Posterior vena cava (tissue), 2 donors: ENCODE data around the gene PHF2. TPM values are rescaled to one million over a fixed set of nuclear protein-coding genes. Genes with fewer than 3 reads are reported as not detected.

Source experiments
- DNase-seq: peaks from one replicate; pipeline ENCODE4 v3.0.0-alpha.2; 2020; ENCODE audit warnings: low spot score
- intact Hi-C, 2 donors: fragments of 100-400 bp; cut with DNase I; formaldehyde crosslinking; loops; one replicate each; pipeline versions ENCODE4 v1.14.1 to v1.14.2; 2022 to 2023
- long read RNA-seq, 2 donors: library from polyadenylated mRNA; unstranded; transcript quantifications; one replicate each; pipeline ENCODE4 v2.0.0, GENCODE V29; 2020 to 2021
- total RNA-seq, 2 donors: library from RNA; stranded (reverse); fragmentation: NEBNext Ultra II Directional; extraction: Animal tissue kit (Norgen Biotek cat#: 25700); gene quantifications; one replicate each; pipeline ENCODE4 v1.2.1, GENCODE V29; 2021
- donor health status: DM: yes; HTN: yes; CAD: no.
- donor health status: DM: yes; HTN: yes; CAD: no.

PHF2 gene
- 10 to 100 TPM; 26.1 to 27.9 TPM for total RNA-seq
- long read RNA-seq, donor 1, partial matches to known transcripts = 6 of 7 reads
- long read RNA-seq, donor 1, other reads (novel, unspliced or antisense) = 1 of 7 reads
- long read RNA-seq, donor 2, partial matches to known transcripts = 17 of 20 reads
- long read RNA-seq, donor 2, other reads (novel, unspliced or antisense) = 3 of 20 reads

- DNase-seq = peak; percentile 78
- intact Hi-C loops = loop anchor here in 1 of 2 donors (10.0 kb wide), 1 partner anchor 388 kb away; no protein-coding TSS in a partner anchor
These were observed at the start of gene PHF2 for GRCh38 chr9:93576258-93577077. Gene PHF2, plus strand, starts transcription at chr9:93576584. Its CDS starts 190 bp downstream, at chr9:93576774.

GRCh38 chr9:93531374-93531773 lies 45.0 kb upstream of the PHF2 start:
- intact Hi-C loops = no loop called here
- DNase-seq = no peak

GRCh38 chr9:93532141-93532540 lies 44.2 kb upstream of the PHF2 start:
- no peak for DNase-seq
- intact Hi-C loops = no loop called here

GRCh38 chr9:93533863-93534262 lies 42.5 kb upstream of the PHF2 start:
- DNase-seq = no peak
- intact Hi-C loops = no loop called here

- intact Hi-C loops = no loop called here
- DNase-seq = no peak
These were observed 40.2 kb upstream of the PHF2 start for GRCh38 chr9:93536167-93536566.

- no peak for DNase-seq
- intact Hi-C loops = no loop called here
These were observed 39.5 kb upstream of the PHF2 start for GRCh38 chr9:93536874-93537273.

GRCh38 chr9:93540305-93540704 lies 36.1 kb upstream of the PHF2 start:
- no peak for DNase-seq
- intact Hi-C loops = no loop called here

GRCh38 chr9:93541005-93541404 lies 35.4 kb upstream of the PHF2 start:
- no peak for DNase-seq
- intact Hi-C loops = no loop called here

GRCh38 chr9:93541581-93542349 lies 34.6 kb upstream of the PHF2 start:
- intact Hi-C loops = no loop called here
- no peak for DNase-seq

- DNase-seq = no peak
- intact Hi-C loops = no loop called here
These were observed 33.3 kb upstream of the PHF2 start for GRCh38 chr9:93543117-93543516.

- intact Hi-C loops = loop anchor here in 1 of 2 donors (5.0 kb wide), 1 partner anchor 99 kb away; no protein-coding TSS in a partner anchor
- DNase-seq = no peak
These were observed 30.0 kb upstream of the PHF2 start for GRCh38 chr9:93546356-93546755.

GRCh38 chr9:93549611-93550010 lies 26.8 kb upstream of the PHF2 start:
- DNase-seq = no peak
- intact Hi-C loops = loop anchor here in 1 of 2 donors (5.0 kb wide), 1 partner anchor 102 kb away; no protein-coding TSS in a partner anchor

- intact Hi-C loops = no loop called here
- no peak for DNase-seq
These were observed 23.5 kb upstream of the PHF2 start for GRCh38 chr9:93552923-93553322.

- DNase-seq = no peak
- intact Hi-C loops = no loop called here
These were observed 21.0 kb upstream of the PHF2 start for GRCh38 chr9:93555370-93555769.

- intact Hi-C loops = no loop called here
- DNase-seq = no peak
These were observed 18.8 kb upstream of the PHF2 start for GRCh38 chr9:93557366-93558137.

GRCh38 chr9:93558503-93558902 lies 17.9 kb upstream of the PHF2 start:
- DNase-seq = no peak
- intact Hi-C loops = no loop called here

GRCh38 chr9:93560991-93561390 lies 15.4 kb upstream of the PHF2 start:
- intact Hi-C loops = no loop called here
- no peak for DNase-seq

- intact Hi-C loops = no loop called here
- no peak for DNase-seq
These were observed 14.2 kb upstream of the PHF2 start for GRCh38 chr9:93562157-93562556.

- DNase-seq = no peak
- intact Hi-C loops = loop anchor here in 1 of 2 donors (5.0 kb wide), 1 partner anchor 113 kb away; the partner anchor contains the start of genes FAM120A and FAM120AOS
These were observed 11.3 kb upstream of the PHF2 start for GRCh38 chr9:93565089-93565488.
